Neuron (in vitro differentiated cells): ENCODE measurements around the gene HLA-F.
A peak's percentile ranks its signal among the peaks of the same experiment; 100 is the strongest.

ENCODE experiments used
- H2AFZ ChIP-seq: one replicate; pipeline ENCODE4 v1.6.1; 2013; ENCODE audit warnings: low read depth, mild to moderate bottlenecking, inconsistent platforms, low read length, moderate library complexity
- H3K27me3 ChIP-seq: one replicate; pipeline ENCODE4 v1.6.1; 2013; ENCODE audit warnings: low read length; ENCODE audit not compliant: insufficient read depth
- H3K36me3 ChIP-seq: one replicate; pipeline ENCODE4 v1.6.1; 2013; ENCODE audit warnings: low read length; ENCODE audit not compliant: insufficient read depth
- H3K4me1 ChIP-seq: one replicate; pipeline ENCODE4 v1.6.1; 2013; ENCODE audit warnings: low read length; ENCODE audit not compliant: insufficient read depth
- H3K4me3 ChIP-seq: 2 replicates; pipeline ENCODE4 v1.5.1; 2013; ENCODE audit warnings: mild to moderate bottlenecking, low read length, moderate library complexity
- H3K9me3 ChIP-seq: one replicate; pipeline ENCODE4 v1.6.1; 2013; ENCODE audit warnings: low read length

The HLA-F gene

GRCh38 chr6:29705389-29706231 is 17.6 kb upstream of the HLA-F start:
- Histone ChIP-seq H3K27me3 (no peaks in the 10 kb centered on the region), H3K4me1 (no peaks in the 10 kb centered on the region)

GRCh38 chr6:29708432-29709179 is 14.6 kb upstream of the HLA-F start:
- H3K4me3 ChIP-seq: no peak overlapping the region
- H3K9me3 ChIP-seq: no peaks in the 10 kb centered on the region
- H3K4me1 ChIP-seq: no peaks in the 10 kb centered on the region
- no peaks in the 10 kb centered on the region for H3K36me3 ChIP-seq
- H2AFZ ChIP-seq: no peak overlapping the region
- H3K27me3 ChIP-seq: no peaks in the 10 kb centered on the region

More at GRCh38 chr6:29705389-29706231, 17.6 kb upstream of the HLA-F start:
- no peak overlapping the region for H3K4me3 ChIP-seq
- no peaks in the 10 kb centered on the region for H3K9me3 ChIP-seq
- no peak overlapping the region for H2AFZ ChIP-seq
- H3K36me3 ChIP-seq: no peaks in the 10 kb centered on the region

GRCh38 chr6:29709188-29709587 is 14.0 kb upstream of the HLA-F start:
- no peaks in the 10 kb centered on the region for H3K9me3 ChIP-seq
- no peaks in the 10 kb centered on the region for H3K27me3 ChIP-seq
- no peaks in the 10 kb centered on the region for H3K36me3 ChIP-seq
- no peak overlapping the region for H2AFZ ChIP-seq
- H3K4me1 ChIP-seq: no peaks in the 10 kb centered on the region
- no peak overlapping the region for H3K4me3 ChIP-seq

- Histone ChIP-seq H3K27me3 (no peaks in the 10 kb centered on the region), H3K9me3 (no peaks in the 10 kb centered on the region)
Observed at GRCh38 chr6:29710281-29710941, 12.8 kb upstream of the HLA-F start.

GRCh38 chr6:29720863-29721262 is 2.4 kb upstream of the HLA-F start:
- no peaks in the 10 kb centered on the region for H3K4me1 ChIP-seq
- H3K9me3 ChIP-seq: peaks cover 4% of the 10 kb centered on the region
- H2AFZ ChIP-seq: no peak overlapping the region
- peaks cover 35% of the 10 kb centered on the region for H3K27me3 ChIP-seq
- no peak overlapping the region for H3K4me3 ChIP-seq
- H3K36me3 ChIP-seq: no peaks in the 10 kb centered on the region

More at GRCh38 chr6:29710281-29710941, 12.8 kb upstream of the HLA-F start:
- Histone ChIP-seq H3K36me3 (no peaks in the 10 kb centered on the region), H3K4me3 (no peak overlapping the region), H2AFZ (no peak overlapping the region), H3K4me1 (no peaks in the 10 kb centered on the region)

GRCh38 chr6:29723666-29724588 is 693 bp downstream of the HLA-F start:
- peaks cover 4% of the 10 kb centered on the region for H3K9me3 ChIP-seq
- H3K4me3 ChIP-seq: peak overlapping the region; percentile 18
- no peaks in the 10 kb centered on the region for H3K4me1 ChIP-seq
- peaks cover 44% of the 10 kb centered on the region for H3K27me3 ChIP-seq
- no peaks in the 10 kb centered on the region for H3K36me3 ChIP-seq
- peak overlapping the region; percentile 71 for H2AFZ ChIP-seq

GRCh38 chr6:29724937-29725869 is 2.0 kb downstream of the HLA-F start:
- H2AFZ ChIP-seq: no peak overlapping the region
- peaks cover 44% of the 10 kb centered on the region for H3K27me3 ChIP-seq
- peaks cover 4% of the 10 kb centered on the region for H3K9me3 ChIP-seq
- H3K36me3 ChIP-seq: no peaks in the 10 kb centered on the region
- no peak overlapping the region for H3K4me3 ChIP-seq
- no peaks in the 10 kb centered on the region for H3K4me1 ChIP-seq

- peaks cover 4% of the 10 kb centered on the region for H3K9me3 ChIP-seq
- no peak overlapping the region for H3K4me3 ChIP-seq
- H2AFZ ChIP-seq: no peak overlapping the region
- no peaks in the 10 kb centered on the region for H3K36me3 ChIP-seq
- H3K27me3 ChIP-seq: peaks cover 45% of the 10 kb centered on the region
- H3K4me1 ChIP-seq: no peaks in the 10 kb centered on the region
Observed at GRCh38 chr6:29726001-29726400, 2.8 kb downstream of the HLA-F start.

- peaks cover 44% of the 10 kb centered on the region for H3K27me3 ChIP-seq
- H2AFZ ChIP-seq: no peak overlapping the region
- no peaks in the 10 kb centered on the region for H3K36me3 ChIP-seq
Observed at GRCh38 chr6:29726571-29727194, 3.4 kb downstream of the HLA-F start.

GRCh38 chr6:29727637-29728036 is 4.4 kb downstream of the HLA-F start:
- Histone ChIP-seq H3K36me3 (no peaks in the 10 kb centered on the region), H3K27me3 (peaks cover 40% of the 10 kb centered on the region), H3K9me3 (peaks cover 4% of the 10 kb centered on the region), H2AFZ (no peak overlapping the region), H3K4me3 (no peak overlapping the region), H3K4me1 (no peaks in the 10 kb centered on the region)

More at GRCh38 chr6:29726571-29727194, 3.4 kb downstream of the HLA-F start:
- Histone ChIP-seq H3K4me3 (no peak overlapping the region), H3K9me3 (peaks cover 4% of the 10 kb centered on the region), H3K4me1 (no peaks in the 10 kb centered on the region)

GRCh38 chr6:29728173-29728874 is 5.1 kb downstream of the HLA-F start:
- Histone ChIP-seq H3K4me3 (no peak overlapping the region), H3K4me1 (no peaks in the 10 kb centered on the region), H3K36me3 (no peaks in the 10 kb centered on the region), H2AFZ (no peak overlapping the region), H3K9me3 (peaks cover 4% of the 10 kb centered on the region), H3K27me3 (peaks cover 34% of the 10 kb centered on the region)
